GM13976 (cell line): ENCODE data around the gene PREX1.
A peak's percentile ranks its signal among the peaks of the same experiment; 100 is the strongest.
"Not testable (repeated sequence)": the region's sequence is repeated elsewhere in the genome, so short reads cannot be mapped to it uniquely, and the experiment has no call there.

ENCODE experiments used
- DNase-seq: peaks from one replicate; pipeline ENCODE4 v3.0.0; 2012; ENCODE audit warnings: low spot score
- in situ Hi-C: fragments of 300-500 bp; cut with MboI; formaldehyde crosslinking; loops from one replicate; pipeline ENCODE4 v1.12.0; 2022; ENCODE audit warnings: low sequenced_read_pairs, mixed read lengths, inconsistent platforms; ENCODE audit not compliant: unreplicated experiment
- TF ChIP-seq, protein P1 (sequence below): IDR thresholded peaks from 2 replicates; pipeline ENCODE4 v1.5.1; 2012; ENCODE audit warnings: borderline replicate concordance, mild to moderate bottlenecking; ENCODE audit not compliant: insufficient read depth; ENCODE audit errors: extremely low read depth, missing control alignments, control extremely low read depth

The PREX1 gene

GRCh38 chr20:48763216-48763914, 64.4 kb downstream of the PREX1 start:
- no peak for DNase-seq
- in situ Hi-C loops, result no loop called here
- TF ChIP-seq, protein P1, sequence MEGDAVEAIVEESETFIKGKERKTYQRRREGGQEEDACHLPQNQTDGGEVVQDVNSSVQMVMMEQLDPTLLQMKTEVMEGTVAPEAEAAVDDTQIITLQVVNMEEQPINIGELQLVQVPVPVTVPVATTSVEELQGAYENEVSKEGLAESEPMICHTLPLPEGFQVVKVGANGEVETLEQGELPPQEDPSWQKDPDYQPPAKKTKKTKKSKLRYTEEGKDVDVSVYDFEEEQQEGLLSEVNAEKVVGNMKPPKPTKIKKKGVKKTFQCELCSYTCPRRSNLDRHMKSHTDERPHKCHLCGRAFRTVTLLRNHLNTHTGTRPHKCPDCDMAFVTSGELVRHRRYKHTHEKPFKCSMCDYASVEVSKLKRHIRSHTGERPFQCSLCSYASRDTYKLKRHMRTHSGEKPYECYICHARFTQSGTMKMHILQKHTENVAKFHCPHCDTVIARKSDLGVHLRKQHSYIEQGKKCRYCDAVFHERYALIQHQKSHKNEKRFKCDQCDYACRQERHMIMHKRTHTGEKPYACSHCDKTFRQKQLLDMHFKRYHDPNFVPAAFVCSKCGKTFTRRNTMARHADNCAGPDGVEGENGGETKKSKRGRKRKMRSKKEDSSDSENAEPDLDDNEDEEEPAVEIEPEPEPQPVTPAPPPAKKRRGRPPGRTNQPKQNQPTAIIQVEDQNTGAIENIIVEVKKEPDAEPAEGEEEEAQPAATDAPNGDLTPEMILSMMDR, result no peak

GRCh38 chr20:48761874-48762273, 65.9 kb downstream of the PREX1 start:
- in situ Hi-C loops, result no loop called here
- no peak for DNase-seq
- TF ChIP-seq, protein P1, result no peak

DNA sequence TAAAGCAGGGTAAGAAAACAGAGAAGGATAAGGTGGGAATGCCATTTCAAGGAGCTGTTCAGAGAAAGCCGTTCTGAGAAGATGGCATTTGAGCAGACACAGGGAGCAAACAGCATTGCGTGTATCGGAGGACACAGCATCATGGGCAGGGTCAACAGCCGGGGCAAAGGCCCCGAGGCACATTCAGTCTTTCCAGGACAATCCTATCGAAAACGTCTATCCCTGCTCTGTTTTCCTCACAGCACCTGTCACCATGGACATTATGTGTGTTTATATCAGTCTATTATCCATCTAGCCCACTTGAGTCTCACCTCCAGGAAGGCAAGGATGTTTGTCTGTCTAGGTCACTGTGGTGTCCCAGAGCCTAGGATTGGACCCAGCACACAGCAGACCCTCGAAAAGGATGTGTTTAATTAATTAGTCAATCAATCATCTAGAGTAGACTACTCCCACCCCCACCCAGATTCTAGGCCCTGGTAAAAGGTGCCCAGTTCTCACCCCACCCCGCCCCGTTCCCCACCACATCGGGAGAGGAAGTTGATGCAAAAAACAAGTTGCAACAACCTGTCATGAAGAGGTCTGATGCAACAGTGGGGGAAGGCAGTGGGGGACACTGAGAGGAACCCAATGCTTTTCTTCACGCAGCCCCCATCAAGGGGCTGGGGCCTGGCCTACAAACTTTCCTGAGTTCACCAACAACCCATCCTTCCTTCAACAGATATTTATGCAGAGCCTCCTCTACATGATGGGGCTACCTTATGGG, 66.6 kb downstream of the PREX1 start:
- DNase-seq, result no peak

DNA sequence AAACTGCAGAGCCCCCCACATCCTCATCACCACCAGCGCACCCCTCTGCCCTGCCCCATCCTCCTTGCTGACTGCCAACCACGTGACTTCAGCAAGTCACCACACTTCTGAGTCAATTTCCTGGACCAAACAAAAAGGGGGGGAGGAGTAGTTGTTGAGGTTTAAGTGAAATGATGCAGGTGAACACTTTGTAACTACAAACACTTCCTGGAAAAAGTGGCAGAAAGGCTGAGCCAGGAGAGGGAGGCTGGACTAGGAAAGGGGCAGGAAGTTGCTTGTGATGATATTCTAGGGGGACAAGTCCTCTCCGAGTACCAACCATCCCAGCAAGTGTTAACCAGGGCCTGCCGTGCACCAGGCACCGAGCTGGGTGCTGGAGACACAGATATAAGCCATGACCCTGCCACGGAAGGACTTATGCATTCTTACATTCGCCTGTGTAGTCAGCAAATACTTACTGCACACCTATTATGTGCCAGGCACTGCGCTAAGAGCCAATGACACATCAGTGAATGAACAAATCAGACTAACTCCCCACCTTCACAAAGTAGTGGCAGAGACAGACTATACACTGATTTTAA, 67.3 kb downstream of the PREX1 start:
- DNase-seq, result peak; percentile 67
- TF ChIP-seq, protein P1, result no peak

More for the DNA sequence above, 66.6 kb downstream of the PREX1 start:
- TF ChIP-seq, protein P1, result no peak
- in situ Hi-C loops, result no loop called here

DNA sequence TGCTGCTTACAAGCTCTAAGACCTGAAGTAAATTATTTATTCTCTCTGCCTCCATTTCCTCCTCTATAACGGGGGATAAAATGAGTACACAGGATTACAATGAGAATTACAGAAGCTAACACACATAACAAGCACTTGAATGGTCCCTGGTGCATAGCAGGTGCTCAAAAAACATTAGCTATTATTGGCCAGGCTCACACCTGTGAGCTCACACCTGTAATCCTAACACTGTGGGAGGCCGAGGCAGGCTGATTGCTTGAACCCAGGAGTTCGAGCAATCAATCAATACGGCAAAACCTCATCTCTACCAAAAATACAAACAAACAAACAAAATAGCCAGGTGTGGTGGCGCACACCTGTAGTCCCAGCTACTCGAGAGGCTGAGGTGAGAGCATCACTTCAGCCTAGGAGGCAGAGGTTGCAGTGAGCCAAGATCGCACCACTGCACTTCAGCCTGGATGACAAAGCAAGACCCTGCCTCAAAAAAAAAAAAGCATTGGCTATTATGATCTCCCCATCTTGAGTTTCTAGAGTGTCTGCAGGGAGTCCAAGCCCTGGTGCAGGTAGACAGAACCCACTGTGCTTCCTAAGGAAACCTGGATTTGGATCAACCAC, 68.1 kb downstream of the PREX1 start:
- in situ Hi-C loops, result no loop called here
- TF ChIP-seq, protein P1, result no peak
- DNase-seq, result no peak

More for the DNA sequence above, 67.3 kb downstream of the PREX1 start:
- in situ Hi-C loops, result no loop called here

DNA sequence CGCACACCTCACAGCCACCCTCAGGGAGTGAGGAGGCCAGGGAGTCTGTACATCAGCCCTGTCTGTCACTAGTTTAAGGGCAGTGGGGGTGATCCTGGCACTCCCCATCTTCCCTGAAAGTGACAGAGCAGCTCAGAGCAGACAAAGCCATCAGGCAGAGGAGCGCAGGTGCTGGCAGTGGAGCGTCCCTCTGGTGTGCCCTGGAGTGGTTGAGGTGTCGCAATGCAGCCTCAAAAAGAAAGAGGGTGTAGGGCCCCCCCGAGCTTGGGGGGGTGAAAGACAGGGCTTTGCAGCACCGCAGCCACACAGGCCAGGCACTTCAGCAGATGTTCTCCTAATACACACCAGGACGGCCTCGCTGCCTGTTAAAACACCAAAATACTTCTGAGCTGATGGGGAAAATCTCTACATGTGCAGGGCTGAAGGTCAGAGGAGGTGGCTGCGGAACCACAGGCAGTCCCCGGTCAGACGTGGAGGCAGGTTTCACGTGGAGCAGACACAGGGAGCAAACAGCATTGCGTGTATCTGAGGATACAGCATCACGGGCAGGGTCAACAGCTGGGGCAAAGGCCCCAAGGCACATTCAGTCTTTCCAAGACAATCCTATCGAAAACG, 69.5 kb downstream of the PREX1 start:
- DNase-seq, result no peak
- TF ChIP-seq, protein P1, result no peak
- in situ Hi-C loops, result no loop called here

DNA sequence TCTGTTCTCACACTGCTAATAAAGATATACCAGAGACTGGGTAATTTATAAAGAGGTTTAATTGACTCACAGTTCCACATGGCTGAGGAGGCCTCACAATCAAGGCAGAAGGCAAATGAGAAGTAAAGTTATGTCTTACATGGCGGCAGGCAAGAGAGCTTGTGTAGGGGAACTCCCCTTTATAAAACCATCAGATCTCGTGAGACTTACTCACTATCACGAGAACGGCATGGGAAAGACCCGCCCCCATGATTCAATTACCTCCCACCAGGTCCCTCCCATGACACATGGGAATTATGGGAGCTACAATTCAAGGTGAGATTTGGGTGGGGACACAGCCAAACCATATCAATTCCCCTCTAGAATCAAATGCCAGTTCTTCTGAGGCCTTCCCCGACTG, 71.0 kb downstream of the PREX1 start:
- DNase-seq, in situ Hi-C loops: not testable (repeated sequence)
